Ishikawa (cell line): ENCODE data around the gene RABEP2.

Source experiments
- CEBPB ChIP-seq: IDR thresholded peaks from 2 replicates; pipeline ENCODE4 v1.6.1; 2012
- CREB1 ChIP-seq: IDR thresholded peaks from 2 replicates; pipeline ENCODE4 v1.6.1; 2012; ENCODE audit warnings: low read depth
- EGR1 ChIP-seq: IDR thresholded peaks from 2 replicates; pipeline ENCODE4 v1.6.1; 2012
- EP300 ChIP-seq: IDR thresholded peaks from 2 replicates; pipeline ENCODE4 v1.6.1; 2012; ENCODE audit warnings: borderline replicate concordance
- FOXM1 ChIP-seq: IDR thresholded peaks from 2 replicates; pipeline ENCODE4 v1.6.1; 2012; ENCODE audit warnings: low read depth, borderline replicate concordance
- NFIC ChIP-seq: IDR thresholded peaks from 2 replicates; pipeline ENCODE4 v1.6.1; 2012
- RAD21 ChIP-seq: IDR thresholded peaks from 2 replicates; pipeline ENCODE4 v1.6.1; 2012; ENCODE audit warnings: low read depth
- TAF1 ChIP-seq: IDR thresholded peaks from 2 replicates; pipeline ENCODE4 v1.6.1; 2012; ENCODE audit warnings: low read depth, mild to moderate bottlenecking
- TCF12 ChIP-seq: IDR thresholded peaks from 2 replicates; pipeline ENCODE4 v1.6.1; 2012; ENCODE audit warnings: low read depth
- TEAD4 ChIP-seq: IDR thresholded peaks from 2 replicates; pipeline ENCODE4 v1.6.1; 2012
- YY1 ChIP-seq: IDR thresholded peaks from 2 replicates; pipeline ENCODE4 v1.6.1; 2012; ENCODE audit warnings: low read depth
- ZBTB7A ChIP-seq: IDR thresholded peaks from 2 replicates; pipeline ENCODE4 v1.6.1; 2012; ENCODE audit warnings: low read depth
- TF ChIP-seq, protein P1 (sequence below): IDR thresholded peaks from 2 replicates; pipeline ENCODE4 v1.6.1; 2012; ENCODE audit warnings: low read depth, mild to moderate bottlenecking
- TF ChIP-seq, protein P2 (sequence below): IDR thresholded peaks from 2 replicates; pipeline ENCODE4 v1.6.1; 2012
- TF ChIP-seq, protein P3 (sequence below): IDR thresholded peaks from 2 replicates; pipeline ENCODE4 v1.6.1; 2012

RABEP2 gene

DNA sequence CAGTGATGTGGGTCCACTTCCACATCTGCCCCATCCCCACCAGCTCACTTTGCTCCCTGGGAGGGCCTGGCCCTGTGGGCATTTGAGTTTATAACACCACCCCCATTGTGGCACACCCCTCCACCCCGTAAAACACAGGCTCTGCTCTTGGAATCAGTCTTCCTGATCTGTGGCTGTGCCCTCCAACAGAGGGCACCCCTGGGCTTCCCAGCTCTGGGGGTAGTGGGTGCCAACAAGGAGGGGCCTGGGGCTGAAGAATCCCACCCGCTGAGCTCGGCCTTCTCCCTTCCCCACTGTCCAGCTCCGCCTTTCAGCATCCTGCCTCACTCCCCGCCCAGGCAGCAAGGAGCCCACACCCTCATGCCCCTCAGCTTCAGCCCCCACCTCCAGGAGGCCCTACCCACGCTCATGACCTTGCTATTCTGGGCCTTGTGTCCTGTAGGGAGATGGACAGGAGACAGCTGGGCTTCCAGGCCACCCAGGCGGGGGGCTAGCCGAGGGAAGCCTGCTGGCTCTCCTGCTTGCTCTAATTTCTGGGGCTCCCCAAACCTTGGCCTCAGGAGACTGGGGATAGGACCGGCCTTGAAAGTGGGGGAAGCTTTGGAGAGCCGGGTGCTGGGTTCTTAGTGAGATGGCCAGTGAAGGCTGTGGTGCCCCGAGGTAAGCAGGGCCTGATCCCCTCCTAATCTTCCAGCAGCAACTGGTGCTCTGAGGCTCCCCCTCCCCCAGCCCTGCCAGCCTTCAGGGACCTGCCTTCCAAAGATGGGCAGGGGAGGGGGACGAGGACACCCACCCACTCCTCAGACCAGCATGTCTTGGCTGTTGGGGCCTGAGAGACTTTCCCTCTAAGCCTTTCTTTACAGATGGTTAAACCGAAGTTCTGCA is 49.7 kb downstream of the RABEP2 start:
- TF ChIP-seq EGR1: no peak
- TF ChIP-seq, protein P1, sequence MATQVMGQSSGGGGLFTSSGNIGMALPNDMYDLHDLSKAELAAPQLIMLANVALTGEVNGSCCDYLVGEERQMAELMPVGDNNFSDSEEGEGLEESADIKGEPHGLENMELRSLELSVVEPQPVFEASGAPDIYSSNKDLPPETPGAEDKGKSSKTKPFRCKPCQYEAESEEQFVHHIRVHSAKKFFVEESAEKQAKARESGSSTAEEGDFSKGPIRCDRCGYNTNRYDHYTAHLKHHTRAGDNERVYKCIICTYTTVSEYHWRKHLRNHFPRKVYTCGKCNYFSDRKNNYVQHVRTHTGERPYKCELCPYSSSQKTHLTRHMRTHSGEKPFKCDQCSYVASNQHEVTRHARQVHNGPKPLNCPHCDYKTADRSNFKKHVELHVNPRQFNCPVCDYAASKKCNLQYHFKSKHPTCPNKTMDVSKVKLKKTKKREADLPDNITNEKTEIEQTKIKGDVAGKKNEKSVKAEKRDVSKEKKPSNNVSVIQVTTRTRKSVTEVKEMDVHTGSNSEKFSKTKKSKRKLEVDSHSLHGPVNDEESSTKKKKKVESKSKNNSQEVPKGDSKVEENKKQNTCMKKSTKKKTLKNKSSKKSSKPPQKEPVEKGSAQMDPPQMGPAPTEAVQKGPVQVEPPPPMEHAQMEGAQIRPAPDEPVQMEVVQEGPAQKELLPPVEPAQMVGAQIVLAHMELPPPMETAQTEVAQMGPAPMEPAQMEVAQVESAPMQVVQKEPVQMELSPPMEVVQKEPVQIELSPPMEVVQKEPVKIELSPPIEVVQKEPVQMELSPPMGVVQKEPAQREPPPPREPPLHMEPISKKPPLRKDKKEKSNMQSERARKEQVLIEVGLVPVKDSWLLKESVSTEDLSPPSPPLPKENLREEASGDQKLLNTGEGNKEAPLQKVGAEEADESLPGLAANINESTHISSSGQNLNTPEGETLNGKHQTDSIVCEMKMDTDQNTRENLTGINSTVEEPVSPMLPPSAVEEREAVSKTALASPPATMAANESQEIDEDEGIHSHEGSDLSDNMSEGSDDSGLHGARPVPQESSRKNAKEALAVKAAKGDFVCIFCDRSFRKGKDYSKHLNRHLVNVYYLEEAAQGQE: no peak
- TF ChIP-seq, protein P2, sequence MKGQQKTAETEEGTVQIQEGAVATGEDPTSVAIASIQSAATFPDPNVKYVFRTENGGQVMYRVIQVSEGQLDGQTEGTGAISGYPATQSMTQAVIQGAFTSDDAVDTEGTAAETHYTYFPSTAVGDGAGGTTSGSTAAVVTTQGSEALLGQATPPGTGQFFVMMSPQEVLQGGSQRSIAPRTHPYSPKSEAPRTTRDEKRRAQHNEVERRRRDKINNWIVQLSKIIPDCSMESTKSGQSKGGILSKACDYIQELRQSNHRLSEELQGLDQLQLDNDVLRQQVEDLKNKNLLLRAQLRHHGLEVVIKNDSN: no peak

DNA sequence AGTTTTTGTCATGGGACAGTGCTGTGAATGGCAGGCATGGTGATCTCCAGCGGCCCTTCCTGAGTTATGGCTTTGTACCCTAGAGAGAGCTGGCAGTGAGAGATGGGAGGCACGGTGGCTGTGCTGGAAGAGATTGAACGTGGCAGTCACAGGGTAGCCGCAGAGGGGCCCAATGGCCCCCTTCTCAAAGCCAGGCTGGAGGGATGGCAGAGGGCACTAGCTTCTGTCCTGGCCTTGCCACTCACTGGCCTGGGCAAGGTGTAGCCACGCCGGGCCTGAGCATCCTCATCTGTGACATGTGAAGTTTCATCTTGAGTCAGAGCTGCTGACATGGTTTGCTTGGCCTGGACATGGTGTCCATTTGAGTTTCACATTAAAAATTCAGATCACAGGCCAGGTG is 50.6 kb downstream of the RABEP2 start:
- TF ChIP-seq TCF12 (no peak), CEBPB (no peak), CREB1 (no peak), FOXM1 (no peak), YY1 (no peak), EP300 (no peak), RAD21 (no peak), TAF1 (no peak), ZBTB7A (no peak), TEAD4 (no peak), EGR1 (no peak), NFIC (no peak)
- TF ChIP-seq, protein P2: no peak
- TF ChIP-seq, protein P1: no peak
- TF ChIP-seq, protein P3, sequence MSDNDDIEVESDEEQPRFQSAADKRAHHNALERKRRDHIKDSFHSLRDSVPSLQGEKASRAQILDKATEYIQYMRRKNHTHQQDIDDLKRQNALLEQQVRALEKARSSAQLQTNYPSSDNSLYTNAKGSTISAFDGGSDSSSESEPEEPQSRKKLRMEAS: no peak

DNA sequence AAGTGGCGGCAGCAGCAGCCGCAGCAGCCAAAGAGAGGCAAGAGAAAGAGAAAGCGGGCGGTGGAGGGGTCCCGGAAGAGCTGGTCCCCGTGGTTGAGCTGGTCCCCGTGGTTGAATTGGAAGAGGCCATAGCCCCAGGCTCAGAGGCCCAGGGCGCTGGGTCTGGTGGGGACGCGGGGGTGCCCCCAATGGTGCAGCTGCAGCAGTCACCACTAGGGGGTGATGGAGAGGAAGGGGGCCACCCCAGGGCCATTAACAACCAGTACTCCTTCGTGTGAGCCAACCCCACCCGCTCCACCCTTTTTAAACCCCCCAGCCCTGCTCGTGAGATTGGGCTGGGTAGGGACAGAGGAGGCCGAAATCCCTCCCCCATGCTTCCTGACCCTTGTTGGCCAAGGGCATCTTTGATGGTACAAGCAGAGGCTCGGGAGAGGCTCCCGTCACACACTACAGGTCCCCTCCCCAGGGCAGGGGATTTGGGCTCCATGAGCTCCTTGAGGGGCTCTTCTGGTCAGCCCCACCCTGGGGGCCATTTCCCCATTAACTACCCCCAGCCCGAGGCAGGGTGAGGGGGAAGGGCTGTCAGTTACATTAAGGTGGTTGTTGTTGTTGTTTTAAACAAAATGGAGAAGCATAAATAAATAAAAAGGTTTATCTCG is 51.4 kb downstream of the RABEP2 start:
- TF ChIP-seq RAD21 (peak; percentile 29; the same call in 1 of the 2 replicates), EP300 (no peak)

DNA sequence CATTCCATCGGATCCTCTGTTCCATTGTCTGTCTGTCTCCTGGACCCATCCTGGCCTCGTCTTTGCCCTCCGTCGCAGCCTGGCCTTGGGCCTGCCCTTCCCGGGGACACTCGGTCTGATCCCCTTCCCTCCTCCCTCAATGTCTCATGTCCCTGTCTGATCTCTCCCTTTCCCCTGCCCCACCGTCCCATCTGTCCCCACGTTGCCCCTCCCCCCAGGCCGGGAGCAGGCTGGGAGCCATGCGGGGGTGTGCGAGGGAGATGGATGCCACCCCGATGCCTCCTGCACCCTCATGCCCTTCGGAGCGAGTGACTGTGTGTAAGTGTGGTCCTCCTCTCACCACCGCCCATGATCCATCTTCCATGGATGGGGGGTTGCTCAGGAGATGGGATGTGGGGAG is 52.1 kb downstream of the RABEP2 start:
- TF ChIP-seq RAD21: no peak
- TF ChIP-seq, protein P3: no peak
- TF ChIP-seq CEBPB: no peak
- no peak for TF ChIP-seq TAF1
- TF ChIP-seq, protein P1: no peak
- TF ChIP-seq, protein P2: no peak
- no peak for TF ChIP-seq CREB1
- TF ChIP-seq YY1: no peak
- TF ChIP-seq TCF12: no peak
- TF ChIP-seq TEAD4: no peak
- TF ChIP-seq EP300: no peak
- no peak for TF ChIP-seq EGR1
- TF ChIP-seq FOXM1: no peak
- no peak for TF ChIP-seq ZBTB7A
- no peak for TF ChIP-seq NFIC
